ENCODE results near the gene RRM1.

GRCh38 chr11:4074266-4074665 is 20.3 kb upstream of the RRM1 start:
- TF ChIP-seq CTCF (IDR thresholded peaks at IDR 0.05) = no peak
- no peak for TF ChIP-seq POLR2A (IDR thresholded peaks at IDR 0.05)
